Naive thymus-derived CD8-positive, alpha-beta T cell (primary cell): ENCODE results near the gene KCNN3. TPM values are rescaled to one million over a fixed set of nuclear protein-coding genes. Genes with fewer than 3 reads are reported as not detected.

Source experiments
- ATAC-seq, 2 donors: fragments of 150-1000 bp; cut with Tn5 transposase in 1 of 2; sonication (Bioruptor Pico), chemical (Tn5 transposase) in 1 of 2; 1 replicate in 1 of 2; 2 replicates in 1 of 2; pipeline ENCODE4 v1.10.0; 2021; ENCODE audit warnings: mild to moderate bottlenecking in 2 of 2, moderate library complexity in 2 of 2
- POLR2A ChIA-PET: fragments of 350-600 bp; sonication (Branson Sonifier 250); formaldehyde crosslinking; loops from one replicate; lab custom pipeline; 2021; ENCODE audit warnings: antibody characterized with exemption; lab: Charles Lee
- DNase-seq, 10 donors: peaks; one replicate each; pipeline versions ENCODE4 v3.0.0 to v3.0.0-alpha.2; 2020 to 2022
- H3K27ac Mint-ChIP-seq, 10 donors: one replicate each; pipeline ENCODE4 v1.8.0; 2020 to 2022; ENCODE audit warnings: mild to moderate bottlenecking in 10 of 10, mixed read lengths in 10 of 10, moderate library complexity in 4 of 10, inconsistent platforms in 1 of 10
- H3K27me3 Mint-ChIP-seq, 5 donors: one replicate each; pipeline ENCODE4 v1.8.0; 2021 to 2022; ENCODE audit warnings: mixed read lengths in 5 of 5
- H3K36me3 Mint-ChIP-seq, 3 donors: one replicate each; pipeline ENCODE4 v1.8.0; 2020 to 2022; ENCODE audit warnings: mixed read lengths in 3 of 3, mild to moderate bottlenecking in 2 of 3, inconsistent platforms in 1 of 3
- H3K4me1 Mint-ChIP-seq, 4 donors: one replicate each; pipeline ENCODE4 v1.8.0; 2021 to 2022; ENCODE audit warnings: mixed read lengths in 4 of 4
- H3K4me3 Mint-ChIP-seq, 10 donors: one replicate each; pipeline ENCODE4 v1.8.0; 2020 to 2022; ENCODE audit warnings: mild to moderate bottlenecking in 10 of 10, mixed read lengths in 10 of 10, moderate library complexity in 6 of 10, inconsistent platforms in 1 of 10
- H3K9me3 Mint-ChIP-seq, 9 donors: one replicate each; pipeline ENCODE4 v1.8.0; 2020 to 2022; ENCODE audit warnings: mixed read lengths in 9 of 9, mild to moderate bottlenecking in 3 of 9, inconsistent platforms in 1 of 9, moderate library complexity in 1 of 9
- polyA plus RNA-seq, 3 donors: library from polyadenylated mRNA; unstranded; fragments of 300-500 nt; fragmentation: Illumina TruSeq; gene quantifications; one replicate each; pipeline ENCODE4 v1.2.3, GENCODE V29; 2021
- total RNA-seq, 8 experiments: library from RNA in 2 of 8; stranded (reverse) in 2 of 8; gene quantifications; one replicate each; pipeline ENCODE4 v1.2.3 and lab custom pipeline; 2021 to 2026

The KCNN3 gene
- total and polyA plus RNA-seq, 5 experiments from 2014 or later, result 0.08 TPM; not detected in 4

DNA sequence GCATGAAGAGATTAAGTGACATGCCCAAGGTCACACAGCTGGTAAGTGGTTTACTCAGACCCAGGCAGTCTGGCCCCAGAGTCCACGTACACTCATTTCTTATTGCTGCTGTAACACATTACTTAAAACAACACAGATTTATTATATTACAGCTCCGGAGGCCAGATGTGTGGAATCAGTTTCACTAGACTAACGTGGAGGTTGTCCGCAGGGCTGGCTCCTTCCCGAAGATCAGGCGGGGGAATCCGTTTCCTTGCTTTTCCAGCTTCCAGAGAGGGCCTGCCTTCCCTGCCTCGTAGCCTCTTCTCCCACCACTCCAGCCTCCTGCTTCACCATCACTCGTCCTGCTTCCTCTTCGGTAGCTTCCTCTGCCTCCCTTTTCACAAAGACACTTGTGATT, 81.2 kb downstream of the KCNN3 start:
- Mint-ChIP-seq H3K4me1 (peaks cover 33 to 73% (median 60%) of the 10 kb centered on the region in 4 donors), H3K27ac (peak overlapping the region in 6 of 10 donors; percentile 20 to 84 (median 32)), H3K4me3 (no peak overlapping the region), H3K27me3 (peaks cover 0 to 2% (median 0%) of the 10 kb centered on the region in 5 donors), H3K36me3 (no peaks in the 10 kb centered on the region), H3K9me3 (no peaks in the 10 kb centered on the region)
- no peak for DNase-seq
- POLR2A ChIA-PET, result interaction anchor here (0.8 to 1.1 kb wide), 2 partner anchors 22 to 29 kb away, joined by 3 read pairs; no protein-coding TSS in a partner anchor
- ATAC-seq, result no peak

- peaks cover 38 to 75% (median 63%) of the 10 kb centered on the region in 4 donors for H3K4me1 Mint-ChIP-seq
- peaks cover 0 to 2% (median 0%) of the 10 kb centered on the region in 5 donors for H3K27me3 Mint-ChIP-seq
- ATAC-seq (no peak), DNase-seq (no peak)
- no peak overlapping the region for H3K4me3 Mint-ChIP-seq
- no peaks in the 10 kb centered on the region for H3K36me3 Mint-ChIP-seq
- H3K9me3 Mint-ChIP-seq, result no peaks in the 10 kb centered on the region
- POLR2A ChIA-PET, result interaction anchor here (1.1 kb wide), 1 partner anchor 28 kb away, joined by 3 read pairs; no protein-coding TSS in a partner anchor
- H3K27ac Mint-ChIP-seq, result peak overlapping the region in 7 of 10 donors; percentile 10 to 79 (median 58)
Observed at GRCh38 chr1:154788110-154788870, 81.8 kb downstream of the KCNN3 start.

DNA sequence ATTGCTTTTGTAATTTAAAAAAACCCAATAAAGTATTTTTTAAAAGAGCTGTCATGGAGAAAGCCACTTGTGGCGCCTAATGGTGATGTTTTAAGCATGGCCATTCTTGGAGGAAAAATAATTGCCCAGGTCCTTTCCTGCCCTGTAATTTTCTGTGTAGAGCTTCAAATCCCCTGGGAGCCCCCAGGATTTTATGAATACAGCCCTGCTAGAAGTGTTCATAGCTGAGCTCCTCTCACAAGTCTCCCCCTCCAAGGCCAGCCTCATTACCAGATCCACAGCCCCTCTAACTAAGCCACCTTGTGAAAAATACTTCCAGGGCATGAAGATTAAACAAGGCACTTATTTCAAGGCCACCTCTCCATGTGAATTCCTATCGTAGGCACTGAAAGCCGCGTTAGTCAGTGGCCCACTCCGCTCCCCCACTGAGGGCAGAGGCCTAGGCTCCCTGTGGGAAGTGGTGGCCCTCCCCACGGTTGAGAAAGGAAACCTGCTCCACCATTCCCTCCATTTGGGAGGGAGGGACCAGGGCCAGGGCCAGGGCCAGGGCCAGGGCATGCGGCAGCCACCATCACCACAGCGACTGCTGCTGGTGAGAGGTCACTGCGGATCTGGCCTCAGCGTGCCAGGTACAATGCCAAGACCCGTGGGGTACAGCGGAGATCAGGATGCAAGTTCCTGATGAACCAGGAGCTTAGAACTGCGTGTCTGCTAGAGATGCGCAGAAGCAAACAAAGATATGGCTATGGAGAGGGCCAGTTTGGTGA, 83.1 kb downstream of the KCNN3 start:
- DNase-seq (no peak), ATAC-seq (no peak)
- Mint-ChIP-seq H3K4me1 (peaks cover 35 to 63% (median 54%) of the 10 kb centered on the region in 4 donors), H3K27me3 (peaks cover 0 to 2% (median 0%) of the 10 kb centered on the region in 5 donors), H3K4me3 (no peak overlapping the region), H3K9me3 (no peaks in the 10 kb centered on the region), H3K27ac (peak overlapping the region in 7 of 10 donors; percentile 79 to 97 (median 95)), H3K36me3 (no peaks in the 10 kb centered on the region)
- POLR2A ChIA-PET, result no interaction called here

DNA sequence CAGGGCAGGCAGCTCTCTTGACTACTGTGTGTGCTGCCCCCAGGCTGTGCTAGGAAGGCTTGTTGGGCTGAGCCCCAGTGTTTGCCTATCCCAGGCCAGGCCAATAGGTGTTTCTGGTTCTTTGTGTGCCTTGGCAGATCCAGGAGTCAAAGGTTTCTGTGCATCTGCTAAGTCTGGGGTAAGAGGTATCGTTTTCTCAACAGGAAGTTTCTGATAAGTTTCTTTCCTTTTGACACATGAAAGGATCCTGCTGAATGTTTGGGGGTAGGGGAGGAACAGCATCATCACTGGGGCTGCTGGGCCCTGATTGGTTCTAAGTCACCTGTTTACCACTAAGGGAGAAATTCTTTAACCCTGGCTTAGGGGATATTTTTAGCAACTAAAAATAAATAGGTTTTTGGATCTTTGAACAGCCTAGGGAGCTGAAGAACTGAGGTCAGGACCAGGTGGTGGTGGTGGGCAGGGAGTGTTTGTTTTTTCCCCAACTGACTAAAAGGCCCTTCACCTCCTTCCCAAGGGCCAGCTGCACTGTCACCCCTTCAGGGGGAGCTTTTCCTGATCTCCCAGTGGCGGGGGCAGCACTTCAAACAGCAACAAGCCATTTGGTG, 85.1 kb downstream of the KCNN3 start:
- POLR2A ChIA-PET, result interaction anchor here (0.7 to 0.9 kb wide), 4 partner anchors 11 to 1249 kb away, joined by 3 to 5 read pairs (median 4); partner anchors contain the start of gene S100A6
- ATAC-seq (peak; percentile 93 to 95), DNase-seq (peak in 9 of 10 donors; percentile 24 to 84 (median 61))
- Mint-ChIP-seq H3K4me1 (peaks cover 24 to 52% (median 38%) of the 10 kb centered on the region in 4 donors), H3K9me3 (no peaks in the 10 kb centered on the region), H3K36me3 (no peaks in the 10 kb centered on the region), H3K27me3 (no peaks in the 10 kb centered on the region), H3K4me3 (peak overlapping the region; percentile 26 to 81 (median 70)), H3K27ac (peak overlapping the region; percentile 88 to 99 (median 96))

GRCh38 chr1:154784416-154784815, 85.7 kb downstream of the KCNN3 start:
- H3K27me3 Mint-ChIP-seq, result no peaks in the 10 kb centered on the region
- H3K4me1 Mint-ChIP-seq, result peaks cover 24 to 47% (median 38%) of the 10 kb centered on the region in 4 donors
- DNase-seq (no peak), ATAC-seq (peak; percentile 3 to 17)
- H3K27ac Mint-ChIP-seq, result peak overlapping the region; percentile 88 to 99 (median 96)
- peak overlapping the region; percentile 26 to 81 (median 70) for H3K4me3 Mint-ChIP-seq
- H3K9me3 Mint-ChIP-seq, result no peaks in the 10 kb centered on the region
- H3K36me3 Mint-ChIP-seq, result peaks cover 0 to under 1% (median 0%) of the 10 kb centered on the region in 3 donors
- POLR2A ChIA-PET, result interaction anchor here (0.7 to 0.9 kb wide), 2 partner anchors 10 to 228 kb away, joined by 3 read pairs; no protein-coding TSS in a partner anchor

GRCh38 chr1:154783976-154784375, 86.1 kb downstream of the KCNN3 start:
- ATAC-seq (no peak), DNase-seq (no peak)
- Mint-ChIP-seq H3K27ac (peak overlapping the region; percentile 88 to 99 (median 96)), H3K4me1 (peaks cover 22 to 43% (median 38%) of the 10 kb centered on the region in 4 donors), H3K9me3 (peaks cover 0 to under 1% (median 0%) of the 10 kb centered on the region in 9 donors), H3K4me3 (peak overlapping the region in 7 of 10 donors; percentile 26 to 81 (median 70)), H3K27me3 (no peaks in the 10 kb centered on the region), H3K36me3 (peaks cover 0 to 3% (median 0%) of the 10 kb centered on the region in 3 donors)
- POLR2A ChIA-PET, result no interaction called here

DNA sequence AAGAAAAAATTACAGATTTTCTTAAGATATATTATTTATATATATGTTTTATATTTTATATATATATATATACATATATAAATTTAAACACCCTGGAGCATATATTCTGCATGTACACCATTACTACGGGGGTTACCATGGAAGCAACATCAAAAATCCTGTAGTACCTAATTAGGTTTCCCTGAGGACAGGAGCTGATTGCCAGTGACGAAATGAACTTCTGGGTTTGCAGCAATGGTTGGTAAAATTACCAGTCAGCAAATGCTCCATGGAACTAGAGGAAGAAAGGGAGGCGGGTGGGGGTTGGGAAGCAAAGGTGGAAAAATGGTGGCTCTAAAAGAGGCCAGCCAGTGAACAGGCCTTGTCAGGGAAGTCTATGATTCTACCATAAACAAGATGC, 89.5 kb downstream of the KCNN3 start:
- Mint-ChIP-seq H3K27ac (no peak overlapping the region), H3K27me3 (no peaks in the 10 kb centered on the region), H3K4me1 (peaks cover 17 to 28% (median 26%) of the 10 kb centered on the region in 4 donors), H3K9me3 (peaks cover 0 to 2% (median 0%) of the 10 kb centered on the region in 9 donors), H3K36me3 (peaks cover 0 to 3% (median 0%) of the 10 kb centered on the region in 3 donors), H3K4me3 (no peak overlapping the region)
- DNase-seq, result no peak
- POLR2A ChIA-PET, result no interaction called here
- no peak for ATAC-seq

- ATAC-seq, result no peak
- Mint-ChIP-seq H3K4me1 (peaks cover 12 to 21% (median 18%) of the 10 kb centered on the region in 4 donors), H3K4me3 (no peak overlapping the region), H3K27me3 (no peaks in the 10 kb centered on the region), H3K9me3 (peaks cover 0 to 2% (median 0%) of the 10 kb centered on the region in 9 donors), H3K36me3 (peaks cover 0 to 3% (median 0%) of the 10 kb centered on the region in 3 donors), H3K27ac (no peak overlapping the region)
- POLR2A ChIA-PET, result interaction anchor here (1.2 kb wide), 1 partner anchor 12 kb away, joined by 7 read pairs; no protein-coding TSS in a partner anchor
- no peak for DNase-seq
Observed at GRCh38 chr1:154779551-154780189, 90.4 kb downstream of the KCNN3 start.

DNA sequence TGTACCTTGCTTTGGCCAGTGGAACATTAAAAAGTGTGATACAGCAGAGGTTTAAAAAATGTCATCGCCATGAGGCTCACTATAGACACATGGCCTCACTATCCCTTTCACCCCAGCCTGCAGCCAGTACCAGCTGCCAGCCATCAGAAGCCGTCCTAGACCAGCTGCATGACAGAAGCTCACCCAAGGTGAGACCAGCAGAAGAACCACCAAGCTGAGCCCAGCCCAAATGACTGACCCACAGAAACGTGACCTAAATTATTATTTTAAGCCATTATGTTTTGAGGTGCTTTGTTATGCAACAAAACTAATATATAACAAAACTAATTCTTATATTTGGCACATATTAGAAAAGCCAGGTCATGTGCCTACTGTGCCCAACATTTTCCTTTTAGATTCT, 91.1 kb downstream of the KCNN3 start:
- no peaks in the 10 kb centered on the region for H3K27me3 Mint-ChIP-seq
- DNase-seq (no peak), ATAC-seq (no peak)
- H3K27ac Mint-ChIP-seq, result peak overlapping the region in 1 of 10 donors; percentile 8
- POLR2A ChIA-PET, result interaction anchor here (1.2 kb wide), 1 partner anchor 12 kb away, joined by 7 read pairs; no protein-coding TSS in a partner anchor
- H3K36me3 Mint-ChIP-seq, result peaks cover 0 to 3% (median 0%) of the 10 kb centered on the region in 3 donors
- H3K9me3 Mint-ChIP-seq, result peaks cover 0 to 2% (median 0%) of the 10 kb centered on the region in 9 donors
- no peak overlapping the region for H3K4me3 Mint-ChIP-seq
- peaks cover 6 to 14% (median 11%) of the 10 kb centered on the region in 4 donors for H3K4me1 Mint-ChIP-seq

DNA sequence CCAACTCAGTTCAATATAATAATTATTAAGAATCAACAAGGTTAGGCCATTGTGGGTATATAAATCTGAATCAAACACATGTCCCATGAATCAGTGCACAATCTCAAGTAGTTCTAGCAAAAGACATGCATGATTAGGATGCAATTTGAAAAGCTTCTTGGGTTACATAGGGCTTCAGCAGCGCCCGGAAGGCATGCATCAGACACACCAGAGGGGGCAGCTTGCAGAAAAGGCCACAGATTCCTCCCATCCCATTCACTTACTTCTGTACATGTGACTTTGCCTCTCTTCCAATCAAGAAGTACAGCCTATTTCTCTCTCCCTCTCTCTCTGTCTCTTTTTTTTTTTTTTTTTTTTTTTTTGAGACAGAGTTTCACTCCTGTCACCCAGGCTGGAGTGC, 91.8 kb downstream of the KCNN3 start:
- Mint-ChIP-seq H3K4me1 (peaks cover under 1 to 7% (median 4%) of the 10 kb centered on the region in 4 donors), H3K4me3 (no peak overlapping the region), H3K27ac (no peak overlapping the region), H3K36me3 (peaks cover 0 to 3% (median 0%) of the 10 kb centered on the region in 3 donors), H3K9me3 (peaks cover 0 to 2% (median 0%) of the 10 kb centered on the region in 9 donors), H3K27me3 (no peaks in the 10 kb centered on the region)
- POLR2A ChIA-PET, result interaction anchor here (1.0 kb wide), 1 partner anchor 11 kb away, joined by 3 read pairs; no protein-coding TSS in a partner anchor
- DNase-seq (no peak), ATAC-seq (no peak)

DNA sequence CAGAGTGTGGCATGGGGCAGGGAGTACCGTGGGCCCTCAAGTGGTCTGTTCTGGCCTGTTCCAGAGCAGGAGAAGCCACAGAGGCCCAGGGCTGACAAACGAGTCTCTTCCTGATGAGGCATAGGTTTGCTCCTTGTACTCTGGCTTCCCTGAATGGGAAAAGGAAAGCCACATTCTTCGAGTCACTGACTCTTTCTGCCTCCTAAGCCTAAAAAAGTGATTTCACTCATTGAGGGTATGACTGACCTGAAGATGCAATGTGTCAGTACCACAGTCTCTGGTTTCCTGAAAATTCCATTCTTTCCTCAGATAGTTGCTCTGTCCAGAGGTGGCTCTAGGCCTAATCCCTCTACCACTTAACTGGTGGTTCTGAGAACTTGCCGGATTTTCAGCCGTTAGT, 92.3 kb downstream of the KCNN3 start:
- Mint-ChIP-seq H3K4me3 (no peak overlapping the region), H3K4me1 (peaks cover 0 to 6% (median 3%) of the 10 kb centered on the region in 4 donors), H3K9me3 (peaks cover 0 to 2% (median 0%) of the 10 kb centered on the region in 9 donors), H3K27me3 (no peaks in the 10 kb centered on the region), H3K36me3 (peaks cover 0 to 3% (median 0%) of the 10 kb centered on the region in 3 donors), H3K27ac (no peak overlapping the region)
- no peak for ATAC-seq
- POLR2A ChIA-PET, result interaction anchor here (1.0 kb wide), 1 partner anchor 12 kb away, joined by 3 read pairs; no protein-coding TSS in a partner anchor
- no peak for DNase-seq
